CD4-positive, alpha-beta T cell (primary cell): ENCODE results near the gene NFATC1. TPM values are rescaled to one million over a fixed set of nuclear protein-coding genes. Genes with fewer than 3 reads are reported as not detected.

Source experiments
- ATAC-seq: fragments of 200-7000 bp; cut with Tn5 transposase; one replicate; pipeline ENCODE4 v1.10.0; 2022; ENCODE audit warnings: mild to moderate bottlenecking; ENCODE audit not compliant: poor library complexity
- CTCF ChIA-PET: fragments of 350-600 bp; sonication (Branson Sonifier 250); formaldehyde crosslinking; loops from one replicate; lab custom pipeline; 2021; ENCODE audit warnings: antibody characterized with exemption, inconsistent platforms; lab: Charles Lee
- POLR2A ChIA-PET: fragments of 350-600 bp; sonication (Branson Sonifier 250); formaldehyde crosslinking; loops from one replicate; lab custom pipeline; 2021; ENCODE audit warnings: antibody characterized with exemption, inconsistent platforms; lab: Charles Lee
- DNase-seq, 14 experiments: peaks; one replicate each; pipeline ENCODE4 v3.0.0-alpha.2; 2013 to 2020; ENCODE audit warnings: mixed read lengths in 2 of 14
- H3K27ac ChIP-seq, 2 donors: one replicate each; pipeline versions ENCODE4 v1.5.1 to v1.7.0; 2013; ENCODE audit warnings: low read length in 2 of 2, low read depth in 1 of 2, mild to moderate bottlenecking in 1 of 2
- H3K27me3 ChIP-seq, 2 experiments: 1 replicate in 1 of 2; 2 replicates in 1 of 2; pipeline versions ENCODE4 v1.6.1 to v1.7.0; 2013; ENCODE audit warnings: low read length in 2 of 2, control low read depth in 1 of 2, mild to moderate bottlenecking in 1 of 2, moderate library complexity in 1 of 2; ENCODE audit not compliant: insufficient read depth in 2 of 2, control insufficient read depth in 1 of 2
- H3K36me3 ChIP-seq: one replicate; pipeline ENCODE4 v1.6.1; 2013; ENCODE audit warnings: low read length, control low read depth; ENCODE audit not compliant: insufficient read depth
- H3K4me1 ChIP-seq: one replicate; pipeline ENCODE4 v1.6.1; 2013; ENCODE audit warnings: low read length, control low read depth; ENCODE audit not compliant: insufficient read depth
- H3K4me3 ChIP-seq: one replicate; pipeline ENCODE4 v1.5.1; 2013; ENCODE audit warnings: mild to moderate bottlenecking, low read length, moderate library complexity
- H3K9me3 ChIP-seq, 2 experiments: 1 replicate in 1 of 2; 2 replicates in 1 of 2; pipeline versions ENCODE4 v1.6.1 to v1.7.0; 2013; ENCODE audit warnings: low read length in 2 of 2, mild to moderate bottlenecking in 2 of 2, control low read depth in 1 of 2, moderate library complexity in 1 of 2; ENCODE audit not compliant: control insufficient read depth in 1 of 2, insufficient read depth in 1 of 2
- H3K27ac Mint-ChIP-seq: one replicate; pipeline ENCODE4 v1.8.0; 2020; ENCODE audit warnings: mixed read lengths
- H3K27me3 Mint-ChIP-seq: one replicate; pipeline ENCODE4 v1.8.0; 2021; ENCODE audit warnings: mixed read lengths
- H3K36me3 Mint-ChIP-seq: one replicate; pipeline ENCODE4 v1.8.0; 2021; ENCODE audit warnings: low read depth, mixed read lengths
- H3K4me1 Mint-ChIP-seq: one replicate; pipeline ENCODE4 v1.8.0; 2021; ENCODE audit warnings: low read depth, mixed read lengths
- H3K4me3 Mint-ChIP-seq: one replicate; pipeline ENCODE4 v1.8.0; 2020; ENCODE audit warnings: mild to moderate bottlenecking, mixed read lengths
- H3K9me3 Mint-ChIP-seq: one replicate; pipeline ENCODE4 v1.8.0; 2020; ENCODE audit warnings: mixed read lengths
- CTCF ChIP-seq: fragments of 200-600 bp; IDR thresholded peaks from one replicate; pipeline ENCODE4 v1.8.0; 2022; ENCODE audit warnings: antibody characterized with exemption, mild to moderate bottlenecking
- intact Hi-C, 2 experiments: fragments of 100-400 bp; cut with DNase I in 1 of 2; cut with micrococcal nuclease in 1 of 2; formaldehyde crosslinking; loops; one replicate each; pipeline versions ENCODE4 v1.15.1 to v1.9.0; 2023 to 2025; cut with DNase I, micrococcal nuclease
- total RNA-seq, 174 experiments: library from RNA in 2 of 174; stranded (reverse) in 2 of 174; gene quantifications; one replicate each; pipeline ENCODE4 v1.2.3 and lab custom pipeline; 2021 to 2026

The NFATC1 gene
- total RNA-seq, 2 experiments from 2014 or later = 107 to 113 TPM

- H3K4me1 Mint-ChIP-seq = no peaks in the 10 kb centered on the region
- no peak for DNase-seq
- no peak overlapping the region for H3K27ac ChIP-seq
- no peaks in the 10 kb centered on the region for H3K9me3 Mint-ChIP-seq
- H3K4me3 Mint-ChIP-seq = no peak overlapping the region
- intact Hi-C loops = no loop called here
- no peak overlapping the region for H3K27ac Mint-ChIP-seq
- H3K9me3 ChIP-seq = no peaks in the 10 kb centered on the region
- TF ChIP-seq CTCF = no peak
- H3K36me3 Mint-ChIP-seq = peaks cover 69% of the 10 kb centered on the region
- ATAC-seq = no peak
- no peaks in the 10 kb centered on the region for H3K27me3 ChIP-seq
- peaks cover 20% of the 10 kb centered on the region for H3K36me3 ChIP-seq
- H3K27me3 Mint-ChIP-seq = no peaks in the 10 kb centered on the region
- CTCF ChIA-PET = no interaction called here
- H3K4me3 ChIP-seq = no peak overlapping the region
- no peaks in the 10 kb centered on the region for H3K4me1 ChIP-seq
- POLR2A ChIA-PET = no interaction called here
These were observed 43.3 kb upstream of the NFATC1 start for GRCh38 chr18:79352432-79352831.

- peaks cover 63% of the 10 kb centered on the region for H3K36me3 Mint-ChIP-seq
- ChIA-PET CTCF (no interaction called here), POLR2A (no interaction called here)
- no peaks in the 10 kb centered on the region for H3K9me3 Mint-ChIP-seq
- Histone ChIP-seq H3K27me3 (no peaks in the 10 kb centered on the region), H3K4me1 (no peaks in the 10 kb centered on the region), H3K9me3 (no peaks in the 10 kb centered on the region), H3K27ac (no peak overlapping the region), H3K36me3 (peaks cover 15% of the 10 kb centered on the region), H3K4me3 (no peak overlapping the region)
- no peaks in the 10 kb centered on the region for H3K4me1 Mint-ChIP-seq
- ATAC-seq = no peak
- intact Hi-C loops = no loop called here
- DNase-seq = no peak
- H3K4me3 Mint-ChIP-seq = no peak overlapping the region
- TF ChIP-seq CTCF = no peak
- H3K27ac Mint-ChIP-seq = no peak overlapping the region
- no peaks in the 10 kb centered on the region for H3K27me3 Mint-ChIP-seq
These were observed 42.5 kb upstream of the NFATC1 start for GRCh38 chr18:79353267-79353666.

GRCh38 chr18:79354350-79354749 lies 41.4 kb upstream of the NFATC1 start:
- no peak overlapping the region for H3K4me3 ChIP-seq
- POLR2A ChIA-PET = no interaction called here
- no peaks in the 10 kb centered on the region for H3K4me1 Mint-ChIP-seq
- ATAC-seq (no peak), DNase-seq (no peak)
- intact Hi-C loops = no loop called here
- H3K27ac Mint-ChIP-seq = no peak overlapping the region
- peaks cover 16% of the 10 kb centered on the region for H3K36me3 ChIP-seq
- H3K9me3 ChIP-seq = no peaks in the 10 kb centered on the region
- no peak for TF ChIP-seq CTCF
- no peak overlapping the region for H3K4me3 Mint-ChIP-seq
- H3K27me3 Mint-ChIP-seq = no peaks in the 10 kb centered on the region
- no peaks in the 10 kb centered on the region for H3K9me3 Mint-ChIP-seq
- no peaks in the 10 kb centered on the region for H3K27me3 ChIP-seq
- peaks cover 60% of the 10 kb centered on the region for H3K36me3 Mint-ChIP-seq
- CTCF ChIA-PET = interaction anchor here (0.7 kb wide), 1 partner anchor 201 kb away, joined by 3 read pairs; no protein-coding TSS in a partner anchor
- H3K4me1 ChIP-seq = no peaks in the 10 kb centered on the region
- H3K27ac ChIP-seq = no peak overlapping the region
